AG08395 (cell line): Measurements from ENCODE around the gene SLC17A3.

ENCODE experiments used
- DNase-seq: peaks from one replicate; pipeline ENCODE4 v3.0.0; 2012; ENCODE audit warnings: mixed read lengths, low spot score

The SLC17A3 gene

DNA sequence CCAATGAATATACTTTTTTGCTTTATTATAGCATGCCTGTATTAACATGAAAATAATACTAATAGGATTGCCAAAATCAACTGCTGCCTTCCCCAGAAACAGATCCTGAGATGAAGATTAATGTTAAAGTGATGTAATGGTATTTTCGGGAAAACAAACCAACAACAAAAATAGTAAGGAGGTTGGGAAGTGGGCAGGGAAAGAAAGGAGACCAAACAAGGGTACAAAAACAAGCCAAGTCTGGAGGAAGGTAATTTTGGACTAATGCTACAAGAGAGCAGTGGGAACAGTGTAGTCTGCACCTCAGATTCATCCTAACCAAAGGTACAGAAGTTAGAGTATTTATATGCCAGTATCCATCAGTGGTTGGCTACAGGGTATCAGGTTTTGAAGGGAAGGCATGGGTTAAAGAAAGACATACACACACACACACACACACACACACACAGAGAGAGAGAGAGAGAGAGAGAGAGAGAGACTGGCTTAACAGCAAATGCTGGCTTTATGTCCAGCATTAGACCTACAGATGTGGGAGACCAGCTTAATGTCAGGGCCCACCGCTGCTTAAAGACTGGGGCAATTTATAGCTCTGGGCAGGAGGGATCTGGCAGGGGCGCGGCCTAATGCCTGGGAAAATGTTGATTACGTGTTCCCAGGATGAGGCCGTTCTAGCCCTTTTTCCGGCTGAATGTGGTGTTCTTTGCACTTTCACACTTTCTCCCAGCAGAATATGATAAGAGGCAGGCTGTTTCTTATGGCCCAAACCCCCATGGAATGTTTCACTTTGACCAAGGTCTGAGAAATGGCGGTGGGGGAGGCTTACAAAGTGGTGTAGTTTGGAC lies 38.4 kb downstream of the SLC17A3 start:
- DNase-seq, result no peak

DNA sequence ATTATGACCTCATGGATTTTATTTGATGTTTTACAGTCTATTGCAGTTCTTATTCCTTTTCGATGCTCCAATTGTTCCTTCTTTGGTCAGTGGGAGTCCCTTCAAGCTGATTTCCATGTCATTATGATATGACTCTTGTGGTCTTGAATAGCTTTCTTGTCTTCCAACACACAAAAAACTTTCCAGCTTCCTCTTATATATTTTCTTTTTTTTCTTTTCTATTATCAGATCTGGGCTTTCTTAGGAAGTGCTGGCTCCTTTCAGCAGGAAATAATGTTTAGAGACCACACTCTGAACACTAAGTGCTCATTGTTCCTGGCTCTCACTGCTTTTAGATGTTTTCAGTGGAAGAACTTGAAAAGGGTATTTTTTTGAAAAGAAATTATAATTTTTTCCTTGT lies 39.1 kb downstream of the SLC17A3 start:
- no peak for DNase-seq

DNA sequence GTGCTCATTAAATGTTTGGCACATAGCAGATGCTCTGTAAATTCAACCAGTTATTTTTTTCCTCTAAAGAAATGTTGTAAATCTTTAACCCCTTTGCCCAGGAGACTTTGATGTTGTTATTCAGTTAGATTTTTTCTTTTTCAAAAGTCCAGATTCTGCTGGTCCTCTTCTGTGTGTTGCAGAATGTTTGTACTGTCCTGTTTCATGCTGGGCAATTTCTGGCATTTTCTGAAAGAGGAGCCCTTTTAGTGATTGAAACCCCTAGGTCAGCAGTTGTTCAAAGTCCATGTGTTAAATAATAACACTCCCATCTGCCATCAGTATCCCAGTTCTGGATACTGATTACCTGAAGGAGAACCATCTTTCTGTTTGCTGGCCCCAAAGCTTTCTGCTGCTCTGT lies 40.9 kb downstream of the SLC17A3 start:
- DNase-seq, result no peak

DNA sequence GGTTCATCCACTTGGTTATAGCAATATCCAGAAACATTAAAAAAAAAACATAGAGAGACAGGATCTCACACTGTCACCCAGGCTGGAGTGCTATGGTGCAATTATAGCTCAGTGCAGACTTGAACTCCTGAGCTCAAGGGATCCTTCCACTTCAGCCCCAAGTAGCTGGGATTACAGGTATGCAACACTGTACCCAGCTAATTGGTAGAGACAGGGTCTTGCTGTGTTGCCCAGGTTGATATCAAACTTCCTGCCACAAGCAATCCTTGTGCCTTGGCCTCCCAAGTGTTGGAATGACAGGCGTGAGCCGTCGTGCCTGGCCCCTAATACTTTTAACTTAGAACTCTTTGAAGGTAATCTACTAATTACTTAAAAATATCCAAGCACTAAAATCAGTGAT lies 41.4 kb downstream of the SLC17A3 start:
- no peak for DNase-seq

DNA sequence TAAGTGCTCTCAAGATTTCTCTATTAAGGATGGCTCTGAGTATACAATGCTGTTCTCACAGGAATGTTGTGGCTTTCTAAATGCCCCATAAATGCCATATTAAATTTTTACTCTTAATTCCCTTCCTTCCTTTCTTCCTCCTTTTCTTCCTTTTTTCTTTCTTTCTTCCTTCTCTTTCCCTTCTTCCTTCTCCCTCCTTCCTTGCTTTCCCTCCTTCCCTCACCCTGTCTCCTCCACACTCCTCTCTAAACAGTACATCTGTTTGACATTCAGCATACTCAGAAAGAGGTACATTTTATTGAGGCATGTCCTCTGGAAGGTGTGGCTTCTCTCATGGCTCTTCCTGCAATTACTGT lies 41.8 kb downstream of the SLC17A3 start:
- no peak for DNase-seq

DNA sequence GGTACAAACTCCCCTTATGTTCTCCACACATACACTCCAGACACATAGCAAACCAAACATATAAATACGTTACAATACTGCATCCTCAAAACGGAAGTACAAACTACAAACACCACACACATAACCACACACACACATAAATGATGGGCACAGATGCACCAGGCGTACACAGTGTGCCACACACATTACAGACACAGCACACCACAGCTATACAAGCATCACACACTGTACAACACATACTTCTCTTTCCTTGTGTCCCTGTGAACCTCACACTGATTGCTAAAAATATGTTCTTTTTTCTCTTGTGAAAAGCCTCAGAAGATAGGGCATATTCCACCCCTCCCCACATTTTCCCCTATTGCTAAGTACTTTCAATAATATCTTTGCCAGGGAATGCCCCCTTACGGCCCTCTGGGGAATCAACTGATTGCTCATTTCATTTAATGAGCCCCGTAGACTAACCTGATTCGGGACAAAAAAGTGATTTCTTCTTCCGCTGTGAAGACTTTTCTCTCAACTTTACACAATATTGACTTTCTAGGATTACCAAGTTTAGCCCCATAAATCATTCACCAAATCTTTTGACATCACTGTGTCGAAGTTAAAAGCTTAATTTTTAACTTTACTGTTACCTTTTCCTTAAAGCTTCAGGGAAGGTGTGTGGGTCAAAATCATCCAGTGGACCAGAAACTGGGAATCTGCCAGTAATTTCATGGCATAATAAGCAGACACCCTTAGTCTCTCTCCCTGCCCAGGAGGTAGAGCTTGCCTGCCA lies 42.3 kb downstream of the SLC17A3 start, which contains the start of gene SLC17A1:
SLC17A1 (minus strand) TSS at position 521 of the 775 bp plus-strand sequence. CDS start 1,495 bp downstream, outside the sequence.
- no peak for DNase-seq

DNA sequence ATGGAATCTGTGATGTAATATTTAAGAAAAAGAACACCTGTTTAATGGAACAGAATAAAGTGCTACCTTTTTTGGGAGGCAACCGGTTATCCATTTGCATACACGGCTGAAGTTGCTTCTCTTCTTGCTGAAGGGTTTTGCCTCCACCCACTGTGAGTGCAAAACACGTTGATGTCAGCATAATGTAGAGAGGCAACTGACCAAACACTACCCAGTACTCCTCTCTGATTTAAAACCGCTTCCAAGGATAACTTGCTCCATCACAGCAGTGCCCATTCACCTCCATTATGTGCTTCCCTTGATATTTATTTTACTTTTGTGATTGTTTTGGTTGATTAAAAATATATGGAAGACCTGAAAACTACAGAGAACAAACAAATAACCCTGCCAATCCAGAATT lies 43.6 kb downstream of the SLC17A3 start:
- no peak for DNase-seq

DNA sequence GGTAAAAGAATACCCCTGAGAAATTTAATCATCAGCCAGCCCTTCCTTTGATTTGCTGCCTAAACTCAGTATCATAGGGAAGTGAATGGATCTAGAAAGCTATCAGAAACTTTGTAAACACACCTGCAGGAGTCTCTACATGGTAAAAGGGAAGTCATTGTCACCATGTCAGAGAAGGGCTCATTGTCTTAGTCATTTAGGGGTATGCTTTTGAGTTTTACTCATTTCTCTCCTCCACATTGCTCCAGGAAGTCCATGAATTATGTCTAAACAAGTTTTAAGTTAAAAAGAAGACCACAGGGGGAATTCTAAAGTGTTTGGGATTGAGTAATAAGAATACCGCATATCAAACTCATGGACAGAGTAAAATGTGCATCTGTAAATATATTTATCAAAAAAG lies 44.7 kb downstream of the SLC17A3 start:
- DNase-seq, result no peak

DNA sequence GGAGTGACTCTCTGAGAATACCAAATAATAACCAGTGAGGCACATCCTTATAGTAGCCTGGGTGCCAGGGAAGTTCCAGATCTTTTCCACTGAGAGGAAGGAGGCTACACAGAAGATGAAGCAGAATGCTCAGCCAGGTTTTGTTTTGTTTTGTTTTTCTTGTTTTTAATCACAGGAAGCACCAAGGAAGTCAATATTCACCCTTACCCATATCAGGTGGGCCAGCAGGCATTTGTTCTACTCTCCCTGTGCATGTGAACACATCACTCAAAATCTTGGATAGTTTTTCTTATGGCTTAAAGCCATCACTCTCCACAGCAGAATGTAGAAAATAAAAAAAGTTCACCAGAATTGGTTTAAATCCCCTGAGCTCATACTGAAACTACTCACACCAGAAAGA lies 52.7 kb downstream of the SLC17A3 start:
- no peak for DNase-seq

DNA sequence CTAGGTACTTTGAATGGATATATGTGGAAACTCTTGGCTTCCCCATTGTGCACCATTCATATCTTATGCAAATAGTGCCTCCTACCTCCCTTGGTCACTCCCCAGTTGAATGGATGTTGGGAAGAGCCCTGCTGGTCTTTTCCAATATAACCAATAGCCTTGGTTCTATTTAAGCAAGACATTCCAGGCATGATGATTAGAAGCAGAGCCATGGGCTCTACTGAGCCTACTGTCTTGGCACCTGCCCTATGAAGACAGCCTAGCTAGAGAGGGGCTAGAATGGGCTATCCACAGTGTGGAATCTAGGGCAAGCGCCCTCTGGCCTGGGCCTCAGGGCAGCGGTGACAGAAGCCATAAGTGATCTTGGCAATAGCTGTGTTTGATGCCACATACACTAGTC lies 57.8 kb downstream of the SLC17A3 start:
- no peak for DNase-seq

DNA sequence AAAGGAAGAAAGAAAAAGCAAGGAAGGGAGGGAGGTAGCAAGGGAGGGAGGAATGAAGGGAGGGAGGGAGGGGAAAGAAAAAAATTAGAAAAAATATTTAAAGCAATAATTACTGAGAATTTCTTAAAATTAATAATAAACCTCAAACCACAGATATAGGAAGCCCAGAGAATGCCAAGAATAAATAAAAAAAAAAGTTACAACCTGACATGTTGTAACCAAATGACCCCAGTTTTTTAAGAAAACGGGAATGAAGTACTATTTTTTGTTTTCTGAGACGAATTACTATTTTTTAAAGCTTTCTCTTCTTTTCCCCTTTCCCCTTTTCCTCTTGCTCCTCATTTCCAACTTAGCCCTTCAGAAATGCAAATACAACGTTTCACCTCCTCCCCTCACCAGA lies 58.8 kb downstream of the SLC17A3 start:
- DNase-seq, result no peak

DNA sequence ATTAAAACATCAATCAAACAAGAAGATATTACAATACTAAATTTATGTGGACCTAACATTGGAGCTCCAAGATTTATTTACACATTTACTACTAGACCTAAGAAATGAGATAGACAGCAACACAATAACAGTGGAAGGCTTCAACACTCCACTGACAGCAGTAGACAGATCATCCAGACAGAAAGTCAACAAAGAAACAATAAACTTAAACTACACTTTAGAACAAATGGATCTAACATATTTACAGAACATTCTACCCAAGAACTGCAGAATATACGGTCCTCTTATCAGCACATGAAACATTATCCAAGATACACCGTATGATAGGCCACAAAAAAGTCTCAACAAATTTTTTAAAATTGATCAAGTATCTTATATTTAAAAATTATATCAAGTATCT lies 69.2 kb downstream of the SLC17A3 start:
- no peak for DNase-seq

DNA sequence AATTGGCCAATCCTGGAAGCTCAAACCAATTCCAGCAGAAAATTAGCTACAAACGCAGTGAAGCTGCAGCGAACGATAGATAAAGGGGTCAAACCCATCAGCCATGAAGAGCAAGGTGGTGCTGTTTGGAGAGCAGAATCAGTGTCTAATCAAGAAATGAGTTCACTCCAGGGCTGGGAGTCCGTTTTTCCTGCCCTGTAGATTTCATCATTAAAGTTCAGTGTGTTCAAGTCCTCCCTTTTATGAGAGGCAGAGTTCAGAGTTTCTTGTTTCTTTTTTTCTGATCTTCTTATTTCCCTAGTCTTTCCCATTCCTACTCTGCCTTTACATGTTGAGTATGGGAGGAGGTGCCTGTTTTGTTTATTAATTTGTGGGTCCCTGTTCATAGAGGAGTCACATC lies 72.6 kb downstream of the SLC17A3 start:
- no peak for DNase-seq
